Panc1 (cell line): ENCODE measurements around the gene CFAP97. TPM values are rescaled to one million over a fixed set of nuclear protein-coding genes. Genes with fewer than 3 reads are reported as not detected.

ENCODE experiments used
- ATAC-seq: fragments of 200-7000 bp; cut with Tn5 transposase; 2 replicates; pipeline ENCODE4 v1.9.1; 2020; ENCODE audit warnings: mild to moderate bottlenecking, moderate library complexity
- BruUV-seq: library from RNA; stranded (reverse); fragments of 400-500 nt; replicated peaks from 2 replicates; lab custom pipeline; 2021; lab: Mats Ljungman, UMichigan
- CTCF ChIA-PET: fragments of 300-600 bp; sonication (Branson Sonifier 250); formaldehyde crosslinking; loops from one replicate; lab custom pipeline; 2022; ENCODE audit warnings: antibody characterized with exemption; lab: Charles Lee
- POLR2A ChIA-PET: fragments of 300-600 bp; sonication (Branson Sonifier 250); formaldehyde crosslinking; loops from one replicate; lab custom pipeline; 2022; ENCODE audit warnings: antibody characterized with exemption; lab: Charles Lee
- DNase-seq: peaks from one replicate; pipeline ENCODE4 v3.0.0-alpha.2; 2010; ENCODE audit warnings: low read depth, low spot score
- H3K27ac ChIP-seq: 2 replicates; pipeline ENCODE4 v1.5.1; 2011; ENCODE audit warnings: mild to moderate bottlenecking, low read length, inconsistent platforms
- H3K27me3 ChIP-seq: fragments of 200-500 bp; sonication (Bioruptor generic); 2 replicates; pipeline ENCODE4 v1.6.0; 2014; ENCODE audit warnings: low read length, inconsistent platforms; ENCODE audit not compliant: control insufficient read depth, insufficient read depth
- H3K36me3 ChIP-seq: fragments of 200-500 bp; sonication (Bioruptor generic); 2 replicates; pipeline ENCODE4 v1.5.1; 2014; ENCODE audit warnings: inconsistent platforms, mild to moderate bottlenecking, low read length, moderate library complexity; ENCODE audit not compliant: control insufficient read depth, insufficient read depth
- H3K4me1 ChIP-seq: 2 replicates; pipeline ENCODE4 v1.5.1; 2011; ENCODE audit warnings: inconsistent platforms, mild to moderate bottlenecking, low read length, moderate library complexity; ENCODE audit not compliant: control insufficient read depth, insufficient read depth
- H3K4me3 ChIP-seq, 2 experiments: 2 replicates each; pipeline ENCODE4 v1.5.1; 2011 to 2012; ENCODE audit warnings: low read depth in 2 of 2, low read length in 2 of 2, mild to moderate bottlenecking in 2 of 2, inconsistent platforms in 1 of 2, moderate library complexity in 1 of 2
- H3K9me3 ChIP-seq: fragments of 200-500 bp; sonication (Bioruptor generic); 2 replicates; pipeline ENCODE4 v1.5.1; 2014; ENCODE audit warnings: low read depth, mild to moderate bottlenecking, inconsistent platforms, low read length, moderate library complexity; ENCODE audit not compliant: control insufficient read depth, insufficient read depth
- POLR2AphosphoS5 ChIP-seq: IDR thresholded peaks from 2 replicates; pipeline ENCODE4 v1.6.1; 2012; ENCODE audit warnings: mild to moderate bottlenecking, low read depth, low read length, moderate library complexity
- SIN3A ChIP-seq: IDR thresholded peaks from 2 replicates; pipeline ENCODE4 v1.6.1; 2012; ENCODE audit warnings: low read depth, mild to moderate bottlenecking, low read length, moderate library complexity, borderline replicate concordance; ENCODE audit not compliant: insufficient read depth
- TCF7L2 ChIP-seq: IDR thresholded peaks from 2 replicates; pipeline ENCODE4 v1.6.1; 2011; ENCODE audit warnings: mild to moderate bottlenecking, low read depth, low read length, inconsistent platforms
- in situ Hi-C: cut with HindIII; loops from 2 replicates; pipeline ENCODE4 v1.10.0; 2016; ENCODE audit warnings: low sequenced_read_pairs, low pct_unique_long_range_greater_than_20kb
- intact Hi-C: fragments of 100-400 bp; cut with micrococcal nuclease; formaldehyde crosslinking; loops from one replicate; pipeline ENCODE4 v1.10.0; 2022; ENCODE audit not compliant: unreplicated experiment
- total RNA-seq: library from RNA; stranded (reverse); gene quantifications from one replicate; pipeline ENCODE4 v1.2.1, GENCODE V29; 2021; ENCODE audit not compliant: unreplicated experiment
- TF ChIP-seq, protein P1 (sequence below), 2 experiments: IDR thresholded peaks; 2 replicates each; pipeline ENCODE4 v1.6.1; 2011 to 2012; ENCODE audit warnings: low read depth in 2 of 2, control low read depth in 1 of 2, low read length in 1 of 2, mild to moderate bottlenecking in 1 of 2, moderate library complexity in 1 of 2; ENCODE audit not compliant: insufficient read depth in 1 of 2
- TF ChIP-seq, protein P2 (sequence below): fragments of 450-650 bp; IDR thresholded peaks from 2 replicates; pipeline ENCODE4 v1.5.1; 2017; ENCODE audit warnings: mild to moderate bottlenecking

The CFAP97 gene
- total RNA-seq, 1 experiment from 2014 or later = 39.0 TPM

DNA sequence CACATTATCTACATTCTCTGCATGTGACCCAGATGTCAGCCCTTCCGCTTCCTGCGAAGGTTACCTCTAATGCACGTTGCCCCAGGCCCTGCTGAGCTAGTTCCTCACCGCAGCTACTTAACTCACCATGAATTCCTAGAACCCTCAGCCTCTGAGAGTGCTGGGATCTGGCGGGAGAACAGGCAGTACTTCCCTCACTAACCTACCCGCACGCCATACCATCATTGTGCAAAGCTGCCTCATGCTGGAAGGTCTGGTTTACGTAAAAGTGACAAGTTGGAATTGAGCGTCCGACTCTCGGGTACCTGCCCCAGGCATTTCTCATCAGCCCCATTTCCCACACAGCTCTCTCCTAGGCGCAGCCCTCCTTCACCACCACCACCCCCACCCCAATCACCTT is 54.4 kb downstream of the CFAP97 start:
- DNase-seq (no peak), ATAC-seq (no peak)
- H3K4me3 ChIP-seq = no peak overlapping the region
- TF ChIP-seq, protein P1, sequence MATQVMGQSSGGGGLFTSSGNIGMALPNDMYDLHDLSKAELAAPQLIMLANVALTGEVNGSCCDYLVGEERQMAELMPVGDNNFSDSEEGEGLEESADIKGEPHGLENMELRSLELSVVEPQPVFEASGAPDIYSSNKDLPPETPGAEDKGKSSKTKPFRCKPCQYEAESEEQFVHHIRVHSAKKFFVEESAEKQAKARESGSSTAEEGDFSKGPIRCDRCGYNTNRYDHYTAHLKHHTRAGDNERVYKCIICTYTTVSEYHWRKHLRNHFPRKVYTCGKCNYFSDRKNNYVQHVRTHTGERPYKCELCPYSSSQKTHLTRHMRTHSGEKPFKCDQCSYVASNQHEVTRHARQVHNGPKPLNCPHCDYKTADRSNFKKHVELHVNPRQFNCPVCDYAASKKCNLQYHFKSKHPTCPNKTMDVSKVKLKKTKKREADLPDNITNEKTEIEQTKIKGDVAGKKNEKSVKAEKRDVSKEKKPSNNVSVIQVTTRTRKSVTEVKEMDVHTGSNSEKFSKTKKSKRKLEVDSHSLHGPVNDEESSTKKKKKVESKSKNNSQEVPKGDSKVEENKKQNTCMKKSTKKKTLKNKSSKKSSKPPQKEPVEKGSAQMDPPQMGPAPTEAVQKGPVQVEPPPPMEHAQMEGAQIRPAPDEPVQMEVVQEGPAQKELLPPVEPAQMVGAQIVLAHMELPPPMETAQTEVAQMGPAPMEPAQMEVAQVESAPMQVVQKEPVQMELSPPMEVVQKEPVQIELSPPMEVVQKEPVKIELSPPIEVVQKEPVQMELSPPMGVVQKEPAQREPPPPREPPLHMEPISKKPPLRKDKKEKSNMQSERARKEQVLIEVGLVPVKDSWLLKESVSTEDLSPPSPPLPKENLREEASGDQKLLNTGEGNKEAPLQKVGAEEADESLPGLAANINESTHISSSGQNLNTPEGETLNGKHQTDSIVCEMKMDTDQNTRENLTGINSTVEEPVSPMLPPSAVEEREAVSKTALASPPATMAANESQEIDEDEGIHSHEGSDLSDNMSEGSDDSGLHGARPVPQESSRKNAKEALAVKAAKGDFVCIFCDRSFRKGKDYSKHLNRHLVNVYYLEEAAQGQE (IDR thresholded peaks at IDR 0.05; ENCODE audit: insufficient read depth in 1 of 2, low read depth in 2 of 2, low read length in 1 of 2) = no peak
- TF ChIP-seq POLR2AphosphoS5 (no peak), TCF7L2 (no peak), SIN3A (no peak)
- H3K27ac ChIP-seq = no peak overlapping the region
- intact Hi-C loops = no loop called here
- ChIA-PET POLR2A (no interaction called here), CTCF (no interaction called here)
- no TSS peak for BruUV-seq
- in situ Hi-C loops = no loop called here
- no peaks in the 10 kb centered on the region for H3K9me3 ChIP-seq
- no peaks in the 10 kb centered on the region for H3K27me3 ChIP-seq
- H3K36me3 ChIP-seq = no peaks in the 10 kb centered on the region
- H3K4me1 ChIP-seq = no peaks in the 10 kb centered on the region

DNA sequence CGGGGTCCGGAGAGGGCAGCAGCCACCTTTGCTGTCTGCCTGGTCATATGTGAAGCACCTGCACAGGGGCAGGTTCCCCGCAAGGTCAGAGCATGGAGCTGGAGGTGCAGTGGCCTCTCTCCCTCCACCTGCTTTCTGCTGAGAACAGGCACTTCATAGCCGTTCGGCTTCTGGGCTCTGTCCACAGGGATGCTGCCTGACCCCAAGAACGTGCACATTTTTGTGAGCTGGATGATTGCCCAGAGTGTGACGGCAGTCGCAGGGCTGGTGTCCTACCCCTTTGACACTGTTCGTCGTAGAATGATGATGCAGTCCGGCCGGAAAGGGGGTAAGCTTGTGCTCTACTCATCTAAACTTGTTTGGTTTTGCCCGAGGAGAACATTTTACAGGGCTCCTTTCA is 58.2 kb downstream of the CFAP97 start:
- H3K27me3 ChIP-seq = no peaks in the 10 kb centered on the region
- ChIA-PET CTCF (no interaction called here), POLR2A (no interaction called here)
- in situ Hi-C loops = no loop called here
- no peaks in the 10 kb centered on the region; the same call in 1 of the 2 replicates for H3K4me1 ChIP-seq
- intact Hi-C loops = no loop called here
- H3K27ac ChIP-seq = no peak overlapping the region
- TF ChIP-seq, protein P2, sequence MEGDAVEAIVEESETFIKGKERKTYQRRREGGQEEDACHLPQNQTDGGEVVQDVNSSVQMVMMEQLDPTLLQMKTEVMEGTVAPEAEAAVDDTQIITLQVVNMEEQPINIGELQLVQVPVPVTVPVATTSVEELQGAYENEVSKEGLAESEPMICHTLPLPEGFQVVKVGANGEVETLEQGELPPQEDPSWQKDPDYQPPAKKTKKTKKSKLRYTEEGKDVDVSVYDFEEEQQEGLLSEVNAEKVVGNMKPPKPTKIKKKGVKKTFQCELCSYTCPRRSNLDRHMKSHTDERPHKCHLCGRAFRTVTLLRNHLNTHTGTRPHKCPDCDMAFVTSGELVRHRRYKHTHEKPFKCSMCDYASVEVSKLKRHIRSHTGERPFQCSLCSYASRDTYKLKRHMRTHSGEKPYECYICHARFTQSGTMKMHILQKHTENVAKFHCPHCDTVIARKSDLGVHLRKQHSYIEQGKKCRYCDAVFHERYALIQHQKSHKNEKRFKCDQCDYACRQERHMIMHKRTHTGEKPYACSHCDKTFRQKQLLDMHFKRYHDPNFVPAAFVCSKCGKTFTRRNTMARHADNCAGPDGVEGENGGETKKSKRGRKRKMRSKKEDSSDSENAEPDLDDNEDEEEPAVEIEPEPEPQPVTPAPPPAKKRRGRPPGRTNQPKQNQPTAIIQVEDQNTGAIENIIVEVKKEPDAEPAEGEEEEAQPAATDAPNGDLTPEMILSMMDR = no peak
- TF ChIP-seq TCF7L2 = no peak
- TF ChIP-seq, protein P1 (IDR thresholded peaks at IDR 0.05; ENCODE audit: insufficient read depth in 1 of 2, low read depth in 2 of 2, low read length in 1 of 2) = no peak
- no peak for TF ChIP-seq POLR2AphosphoS5
- no peak for TF ChIP-seq SIN3A
- ATAC-seq = no peak
- H3K9me3 ChIP-seq = no peaks in the 10 kb centered on the region
- BruUV-seq = no TSS peak
- no peaks in the 10 kb centered on the region for H3K36me3 ChIP-seq
- DNase-seq = no peak
- no peak overlapping the region for H3K4me3 ChIP-seq
